Measurements from ENCODE around the gene COQ8A.
"Not testable (repeated sequence)": the region's sequence is repeated elsewhere in the genome, so short reads cannot be mapped to it uniquely, and the experiment has no call there.

COQ8A gene

DNA sequence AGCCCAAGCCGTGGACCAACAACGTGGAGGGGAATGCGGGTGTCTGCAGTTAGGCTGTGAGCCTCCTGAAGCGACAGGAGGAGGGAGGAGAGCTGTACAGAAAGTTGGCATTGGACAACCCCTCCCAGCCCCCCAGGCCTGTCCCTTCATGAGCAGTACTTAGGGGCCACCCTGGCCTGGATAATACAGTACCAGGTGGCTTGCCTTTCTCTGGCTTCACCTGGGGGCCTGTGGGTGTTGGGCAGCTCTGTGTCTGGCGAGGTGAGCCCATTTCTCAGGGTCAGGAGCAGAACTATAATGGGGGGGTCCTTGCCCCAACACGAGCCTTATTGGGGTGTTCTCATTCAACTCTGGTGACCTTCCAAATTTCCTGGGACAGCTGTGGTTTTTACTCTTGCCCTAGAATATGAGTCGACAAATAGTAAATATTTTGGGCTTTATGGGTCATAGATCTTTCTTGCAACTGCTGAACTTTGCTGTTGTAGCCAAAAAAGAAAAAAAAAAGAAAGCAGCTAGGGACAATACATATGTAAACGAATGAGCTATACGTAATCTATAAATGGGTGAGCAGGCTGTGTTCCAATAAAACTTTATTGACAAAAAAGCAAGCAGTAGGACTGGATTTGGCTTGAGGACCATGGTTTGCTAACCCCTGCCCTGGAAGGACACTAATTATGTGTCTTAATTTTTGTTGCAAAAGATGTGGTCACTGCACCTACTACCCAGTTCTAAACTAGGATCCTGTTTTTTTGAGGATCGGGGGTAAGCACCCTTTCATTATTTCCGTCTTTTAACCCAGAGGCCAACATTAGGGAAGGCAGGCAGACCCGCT, 11.4 kb downstream of the COQ8A start:
- no peak for FAIRE-seq
- no peak for DNase-seq (ENCODE audit: low spot score)

GRCh38 chr1:226952118-226952441, 12.0 kb downstream of the COQ8A start:
- DNase-seq (ENCODE audit: low spot score) (no peak), FAIRE-seq (no peak)

DNA sequence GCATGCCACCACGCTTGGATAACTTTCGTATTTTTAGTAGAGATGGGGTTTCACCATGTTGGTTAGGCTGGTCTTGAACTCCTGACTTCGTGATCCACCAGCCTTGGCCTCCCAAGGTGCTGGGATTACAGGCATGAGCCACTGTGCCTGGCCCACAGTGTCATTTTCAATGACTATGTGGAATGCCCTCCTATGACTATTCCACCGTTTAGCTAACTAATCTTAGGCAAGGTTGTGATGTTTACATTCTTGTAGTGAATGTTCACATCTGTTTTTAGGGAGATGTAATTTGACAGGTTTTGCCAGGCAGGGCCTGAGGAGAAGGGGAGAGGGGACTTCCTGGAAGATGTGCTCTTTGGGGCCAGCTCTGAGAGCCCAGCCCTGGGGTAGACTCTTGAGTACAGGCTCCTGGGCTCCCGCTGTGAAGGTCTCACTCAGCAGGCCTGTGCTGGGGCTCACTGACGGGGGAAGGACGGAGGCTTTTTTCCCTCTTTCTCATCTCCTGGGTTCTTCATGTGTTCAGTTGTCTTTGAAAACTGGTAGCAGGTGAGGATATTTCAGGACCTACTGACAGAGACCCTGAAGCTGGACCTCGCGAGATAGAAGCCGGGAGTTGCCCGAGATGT, 13.2 kb downstream of the COQ8A start:
- no peak for FAIRE-seq
- no peak for DNase-seq (ENCODE audit: low spot score)

GRCh38 chr1:226954337-226954736, 14.2 kb downstream of the COQ8A start:
- DNase-seq (ENCODE audit: low spot score) (no peak), FAIRE-seq (no peak)

DNA sequence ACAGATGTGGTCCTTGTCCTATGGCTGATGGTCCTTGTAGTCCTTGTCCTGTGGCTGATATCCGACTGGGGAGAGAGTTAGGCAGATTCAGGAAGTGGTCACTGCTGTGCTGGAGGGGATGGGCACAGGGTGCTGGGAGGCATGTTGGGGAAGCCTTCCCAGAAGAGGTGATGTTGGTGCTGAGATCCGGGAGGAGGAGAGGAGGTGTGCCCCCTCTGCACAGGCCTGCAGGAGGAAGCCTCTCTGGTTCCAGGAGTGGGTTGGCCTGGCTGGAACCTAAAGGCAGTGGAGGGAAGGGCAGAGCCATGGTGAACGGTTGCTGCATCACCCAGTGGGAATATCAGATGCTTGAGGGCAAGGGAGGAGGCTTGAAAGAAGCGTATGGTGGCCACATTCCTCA, 14.7 kb downstream of the COQ8A start:
- no peak for FAIRE-seq

DNA sequence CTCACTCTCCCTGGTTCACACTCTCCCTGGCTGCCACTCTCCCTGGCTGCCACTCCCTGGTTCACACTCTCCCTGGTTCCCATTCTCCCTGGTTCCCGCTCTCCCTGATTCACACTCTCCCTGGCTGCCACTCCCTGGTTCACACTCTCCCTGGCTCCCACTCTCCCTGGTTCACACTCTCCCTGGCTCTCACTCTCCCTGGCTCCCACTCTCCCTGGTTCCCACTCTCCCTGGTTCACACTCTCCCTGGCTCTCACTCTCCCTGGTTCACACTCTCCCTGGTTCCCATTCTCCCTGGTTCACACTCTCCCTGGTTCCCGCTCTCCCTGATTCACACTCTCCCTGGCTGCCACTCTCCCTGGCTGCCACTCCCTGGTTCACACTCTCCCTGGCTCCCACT, 15.8 kb downstream of the COQ8A start:
- not testable (repeated sequence) for DNase-seq (ENCODE audit: low spot score); FAIRE-seq

More for the DNA sequence above, 14.7 kb downstream of the COQ8A start:
- no peak for DNase-seq (ENCODE audit: low spot score)

- FAIRE-seq: no peak
- no peak for DNase-seq (ENCODE audit: low spot score)
Measured at GRCh38 chr1:226956942-226957713, 17.0 kb downstream of the COQ8A start.

DNA sequence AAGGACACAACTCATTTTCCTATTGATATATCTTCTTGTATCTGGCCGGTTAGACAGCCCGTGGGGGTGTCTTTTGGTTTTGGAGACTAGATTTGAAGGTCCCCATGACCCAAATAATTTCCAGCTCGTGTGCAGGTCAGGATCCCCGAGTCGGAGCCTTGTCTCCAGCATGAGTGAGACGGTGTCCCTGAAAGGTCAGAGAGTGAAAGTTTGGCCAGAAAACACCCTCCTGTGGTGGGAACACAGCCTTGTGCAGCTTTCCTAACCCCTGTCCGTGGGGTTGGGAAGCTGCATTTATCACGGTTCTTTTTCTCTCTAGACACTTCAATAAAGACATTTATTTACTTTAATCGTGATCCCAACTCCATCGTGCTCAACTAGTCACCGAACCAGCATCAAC, 17.6 kb downstream of the COQ8A start:
- DNase-seq (ENCODE audit: low spot score) (no peak), FAIRE-seq (no peak)

- DNase-seq (ENCODE audit: low spot score): no peak
- no peak for FAIRE-seq
Measured at GRCh38 chr1:226958300-226958699, 18.2 kb downstream of the COQ8A start.

DNA sequence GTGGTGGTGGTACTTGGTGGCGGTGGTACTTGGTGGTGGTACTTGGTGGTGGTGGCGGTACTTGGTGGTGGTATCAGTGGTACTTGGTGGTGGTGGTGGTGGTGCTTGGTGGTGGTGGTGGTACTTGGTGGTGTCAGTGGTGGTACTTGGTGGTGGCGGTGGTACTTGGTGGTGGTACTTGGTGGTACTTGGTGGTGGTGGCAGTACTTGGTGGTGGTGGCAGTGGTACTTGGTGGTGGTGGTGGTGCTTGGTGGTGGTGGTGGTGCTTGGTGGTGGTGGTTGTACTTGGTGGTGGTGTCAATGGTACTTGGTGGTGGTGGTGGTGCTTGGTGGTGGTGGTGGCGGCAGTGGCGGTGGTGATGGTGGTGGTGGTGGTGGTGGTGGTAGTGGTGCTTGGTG, 20.2 kb downstream of the COQ8A start:
- FAIRE-seq: no peak

DNA sequence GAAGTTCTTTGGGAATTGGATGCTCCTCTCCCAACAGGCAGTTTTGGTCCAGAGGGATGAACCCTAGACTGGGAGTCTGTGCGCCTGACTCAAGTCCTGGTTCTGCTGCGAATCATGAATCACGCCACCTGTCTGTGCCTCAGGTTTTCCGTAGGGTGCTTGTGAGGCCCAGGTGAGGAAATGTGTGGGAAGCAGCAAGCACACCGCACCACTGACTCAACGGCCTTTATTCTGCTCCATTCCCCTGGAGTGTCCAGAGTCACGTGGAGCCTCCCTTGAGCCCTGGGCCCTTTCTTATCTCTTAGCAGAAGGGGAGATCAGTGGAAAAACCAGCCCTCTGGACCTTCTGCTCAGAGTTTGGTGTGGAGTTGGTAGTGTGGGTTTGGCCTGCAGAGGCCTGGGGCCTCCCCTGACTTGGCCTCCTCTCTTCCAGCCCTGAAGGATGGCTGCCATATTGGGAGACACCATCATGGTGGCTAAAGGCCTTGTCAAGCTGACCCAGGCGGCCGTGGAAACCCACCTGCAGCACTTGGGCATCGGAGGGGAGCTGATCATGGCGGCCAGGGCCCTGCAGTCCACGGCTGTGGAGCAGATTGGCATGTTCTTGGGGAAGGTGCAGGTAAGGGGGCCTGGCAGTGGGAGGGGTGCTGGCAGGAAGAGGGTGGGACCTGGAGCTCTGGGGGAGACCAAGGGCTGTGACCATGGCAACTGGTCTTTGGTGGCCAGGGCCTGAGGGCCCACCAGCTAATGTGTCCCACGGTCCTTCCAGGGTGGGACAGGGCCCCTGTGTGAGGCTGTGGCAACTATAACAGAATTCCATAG, 21.1 kb downstream of the COQ8A start:
- DNase-seq (ENCODE audit: low spot score) (no peak), FAIRE-seq (no peak)

More for the DNA sequence above, 20.2 kb downstream of the COQ8A start:
- DNase-seq (ENCODE audit: low spot score): no peak

- FAIRE-seq (no peak), DNase-seq (ENCODE audit: low spot score) (no peak)
Measured at GRCh38 chr1:226962421-226963391, 22.6 kb downstream of the COQ8A start.

DNA sequence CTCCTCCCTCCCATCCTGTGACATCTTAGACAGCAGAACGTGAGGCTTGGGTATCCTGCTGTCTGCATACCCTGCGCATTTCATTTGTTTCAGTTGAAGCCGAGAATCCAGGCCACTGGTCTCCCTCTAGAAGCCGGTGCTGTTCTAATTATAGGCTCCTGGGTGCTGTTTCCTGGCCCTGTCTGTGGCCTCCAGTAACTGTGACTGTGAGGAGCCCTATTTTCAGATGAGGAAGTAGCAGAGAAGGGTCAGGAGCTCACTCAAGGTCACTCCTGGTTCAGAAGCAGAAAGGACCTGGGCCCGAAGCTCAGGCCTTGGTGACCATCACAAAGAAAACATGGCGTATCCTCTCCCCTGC, 24.0 kb downstream of the COQ8A start:
- no peak for DNase-seq (ENCODE audit: low spot score)
- no peak for FAIRE-seq

GRCh38 chr1:226964611-226965486, 24.8 kb downstream of the COQ8A start:
- no peak for FAIRE-seq

DNA sequence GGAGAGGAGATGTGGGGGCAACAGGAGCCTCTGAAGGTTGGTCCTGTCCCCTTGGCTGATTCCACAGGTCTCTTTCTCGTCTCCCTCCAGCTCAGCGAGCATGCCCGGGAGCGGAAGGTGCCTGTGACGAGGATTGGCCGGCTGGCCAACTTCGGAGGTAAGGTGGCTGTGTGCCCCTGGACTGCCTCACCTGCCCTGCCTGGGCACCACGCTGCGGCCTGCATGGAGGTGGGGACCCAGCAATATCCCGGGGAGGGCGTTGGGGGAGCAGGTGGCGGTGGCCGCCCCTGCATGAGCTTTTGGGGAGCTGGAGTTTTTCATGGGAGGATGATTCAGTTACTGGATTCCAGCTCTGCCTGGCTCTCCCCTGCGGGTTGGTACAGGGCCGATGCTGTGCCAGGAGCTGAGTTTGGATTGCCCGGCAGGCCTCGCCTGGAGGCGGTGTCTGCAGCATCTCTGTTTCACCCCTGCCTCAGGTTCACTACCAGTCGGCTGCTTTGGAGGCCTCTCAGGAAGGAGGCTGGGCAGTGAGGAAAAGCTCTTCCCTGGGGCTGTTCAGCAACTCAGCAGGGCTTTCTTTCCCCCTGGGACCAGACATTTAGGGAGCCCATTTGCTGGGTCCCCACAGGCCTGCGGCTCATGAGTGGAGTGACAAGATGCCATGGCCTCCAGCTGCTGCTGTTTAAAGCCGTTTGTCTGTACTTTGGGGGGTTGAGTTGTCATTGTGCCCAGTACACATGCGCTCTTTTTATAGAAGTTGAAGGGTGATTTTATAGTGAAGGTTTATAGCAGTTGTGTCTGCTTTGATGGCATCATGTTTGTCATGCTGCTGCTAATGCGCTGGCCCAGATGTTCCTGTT, 25.7 kb downstream of the COQ8A start:
- no peak for FAIRE-seq
- DNase-seq (ENCODE audit: low spot score): no peak

More at GRCh38 chr1:226964611-226965486, 24.8 kb downstream of the COQ8A start:
- no peak for DNase-seq (ENCODE audit: low spot score)

DNA sequence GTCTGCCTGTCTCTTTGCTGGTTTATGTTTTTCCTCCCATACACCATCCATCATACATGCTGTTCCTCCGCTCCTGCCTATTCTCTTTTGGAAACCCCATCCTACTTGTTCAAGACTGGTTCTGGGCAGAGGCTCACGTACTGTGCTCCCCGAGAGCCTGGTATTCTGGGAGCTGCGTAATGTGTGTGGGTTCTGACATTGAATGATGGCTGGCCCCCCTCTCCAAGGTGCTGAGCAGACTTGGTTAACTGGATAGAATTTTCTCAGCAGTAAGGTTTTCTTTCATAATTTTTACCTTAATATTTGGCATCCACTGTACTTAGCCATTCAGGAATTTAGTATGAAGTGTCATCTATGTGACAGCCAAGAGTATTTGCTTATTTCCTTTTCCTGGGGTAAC, 26.6 kb downstream of the COQ8A start:
- FAIRE-seq (no peak), DNase-seq (ENCODE audit: low spot score) (no peak)

- DNase-seq (ENCODE audit: low spot score) (no peak), FAIRE-seq (no peak)
Measured at GRCh38 chr1:226967665-226968064, 27.6 kb downstream of the COQ8A start.

- DNase-seq (ENCODE audit: low spot score) (no peak), FAIRE-seq (no peak)
Measured at GRCh38 chr1:226971765-226972164, 31.7 kb downstream of the COQ8A start.
